ENCODE measurements around the gene TMEM9B.

- TF ChIP-seq POLR2A (IDR thresholded peaks at IDR 0.05; ENCODE audit: low read length) (no peak), GATA1 (IDR thresholded peaks at IDR 0.05; ENCODE audit: low read depth, low read length) (no peak)
Observed at GRCh38 chr11:8956860-8957259, 7.4 kb downstream of the TMEM9B start.

Data from erythroblast (primary cell).